Panc1 (cell line): ENCODE results near the gene PROKR2. TPM values are rescaled to one million over a fixed set of nuclear protein-coding genes. Genes with fewer than 3 reads are reported as not detected.

Source experiments
- ATAC-seq: fragments of 200-7000 bp; cut with Tn5 transposase; 2 replicates; pipeline ENCODE4 v1.9.1; 2020; ENCODE audit warnings: mild to moderate bottlenecking, moderate library complexity
- BruUV-seq: library from RNA; stranded (reverse); fragments of 400-500 nt; replicated peaks from 2 replicates; lab custom pipeline; 2021; lab: Mats Ljungman, UMichigan
- CTCF ChIA-PET: fragments of 300-600 bp; sonication (Branson Sonifier 250); formaldehyde crosslinking; loops from one replicate; lab custom pipeline; 2022; ENCODE audit warnings: antibody characterized with exemption; lab: Charles Lee
- POLR2A ChIA-PET: fragments of 300-600 bp; sonication (Branson Sonifier 250); formaldehyde crosslinking; loops from one replicate; lab custom pipeline; 2022; ENCODE audit warnings: antibody characterized with exemption; lab: Charles Lee
- DNase-seq: peaks from one replicate; pipeline ENCODE4 v3.0.0-alpha.2; 2010; ENCODE audit warnings: low read depth, low spot score
- H3K27ac ChIP-seq: 2 replicates; pipeline ENCODE4 v1.5.1; 2011; ENCODE audit warnings: mild to moderate bottlenecking, low read length, inconsistent platforms
- H3K27me3 ChIP-seq: fragments of 200-500 bp; sonication (Bioruptor generic); 2 replicates; pipeline ENCODE4 v1.6.0; 2014; ENCODE audit warnings: low read length, inconsistent platforms; ENCODE audit not compliant: control insufficient read depth, insufficient read depth
- H3K36me3 ChIP-seq: fragments of 200-500 bp; sonication (Bioruptor generic); 2 replicates; pipeline ENCODE4 v1.5.1; 2014; ENCODE audit warnings: inconsistent platforms, mild to moderate bottlenecking, low read length, moderate library complexity; ENCODE audit not compliant: control insufficient read depth, insufficient read depth
- H3K4me1 ChIP-seq: 2 replicates; pipeline ENCODE4 v1.5.1; 2011; ENCODE audit warnings: inconsistent platforms, mild to moderate bottlenecking, low read length, moderate library complexity; ENCODE audit not compliant: control insufficient read depth, insufficient read depth
- H3K4me3 ChIP-seq, 2 experiments: 2 replicates each; pipeline ENCODE4 v1.5.1; 2011 to 2012; ENCODE audit warnings: low read depth in 2 of 2, low read length in 2 of 2, mild to moderate bottlenecking in 2 of 2, inconsistent platforms in 1 of 2, moderate library complexity in 1 of 2
- H3K9me3 ChIP-seq: fragments of 200-500 bp; sonication (Bioruptor generic); 2 replicates; pipeline ENCODE4 v1.5.1; 2014; ENCODE audit warnings: low read depth, mild to moderate bottlenecking, inconsistent platforms, low read length, moderate library complexity; ENCODE audit not compliant: control insufficient read depth, insufficient read depth
- POLR2AphosphoS5 ChIP-seq: IDR thresholded peaks from 2 replicates; pipeline ENCODE4 v1.6.1; 2012; ENCODE audit warnings: mild to moderate bottlenecking, low read depth, low read length, moderate library complexity
- SIN3A ChIP-seq: IDR thresholded peaks from 2 replicates; pipeline ENCODE4 v1.6.1; 2012; ENCODE audit warnings: low read depth, mild to moderate bottlenecking, low read length, moderate library complexity, borderline replicate concordance; ENCODE audit not compliant: insufficient read depth
- TCF7L2 ChIP-seq: IDR thresholded peaks from 2 replicates; pipeline ENCODE4 v1.6.1; 2011; ENCODE audit warnings: mild to moderate bottlenecking, low read depth, low read length, inconsistent platforms
- in situ Hi-C: cut with HindIII; loops from 2 replicates; pipeline ENCODE4 v1.10.0; 2016; ENCODE audit warnings: low sequenced_read_pairs, low pct_unique_long_range_greater_than_20kb
- intact Hi-C: fragments of 100-400 bp; cut with micrococcal nuclease; formaldehyde crosslinking; loops from one replicate; pipeline ENCODE4 v1.10.0; 2022; ENCODE audit not compliant: unreplicated experiment
- total RNA-seq: library from RNA; stranded (reverse); gene quantifications from one replicate; pipeline ENCODE4 v1.2.1, GENCODE V29; 2021; ENCODE audit not compliant: unreplicated experiment
- TF ChIP-seq, protein P1 (sequence below): fragments of 450-650 bp; IDR thresholded peaks from 2 replicates; pipeline ENCODE4 v1.5.1; 2017; ENCODE audit warnings: mild to moderate bottlenecking
- TF ChIP-seq, protein P2 (sequence below), 2 experiments: IDR thresholded peaks; 2 replicates each; pipeline ENCODE4 v1.6.1; 2011 to 2012; ENCODE audit warnings: low read depth in 2 of 2, control low read depth in 1 of 2, low read length in 1 of 2, mild to moderate bottlenecking in 1 of 2, moderate library complexity in 1 of 2; ENCODE audit not compliant: insufficient read depth in 1 of 2

PROKR2 gene
- total RNA-seq, 1 experiment from 2014 or later: not detected

DNA sequence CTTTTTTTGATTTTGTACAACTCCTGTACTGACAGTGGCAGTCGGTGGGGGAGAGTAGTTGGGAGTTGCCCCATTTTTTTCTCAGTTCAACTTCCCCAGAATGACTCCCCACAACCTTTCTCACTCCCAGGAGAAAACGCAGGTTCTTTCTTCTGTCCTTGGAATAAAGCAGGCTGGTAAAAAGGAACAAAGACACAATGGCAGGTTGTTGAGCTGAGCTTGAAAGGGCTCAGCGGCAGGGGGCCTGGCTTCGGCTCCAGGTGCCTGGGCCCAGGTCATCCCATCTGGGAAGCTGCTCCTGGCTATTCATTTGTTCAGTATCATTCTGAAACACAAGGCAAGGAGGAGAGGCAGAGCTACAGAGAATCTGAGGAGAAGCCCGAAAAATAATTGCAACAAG, 46.2 kb downstream of the PROKR2 start:
- POLR2A ChIA-PET: no interaction called here
- no peak overlapping the region for H3K4me3 ChIP-seq
- intact Hi-C loops: no loop called here
- BruUV-seq: no TSS peak
- peaks cover 24% of the 10 kb centered on the region for H3K27me3 ChIP-seq
- no peak overlapping the region for H3K27ac ChIP-seq
- ATAC-seq: no peak
- no peak for DNase-seq
- in situ Hi-C loops: no loop called here
- no peaks in the 10 kb centered on the region for H3K9me3 ChIP-seq
- CTCF ChIA-PET: no interaction called here
- TF ChIP-seq POLR2AphosphoS5: no peak
- no peak for TF ChIP-seq TCF7L2
- TF ChIP-seq, protein P1, sequence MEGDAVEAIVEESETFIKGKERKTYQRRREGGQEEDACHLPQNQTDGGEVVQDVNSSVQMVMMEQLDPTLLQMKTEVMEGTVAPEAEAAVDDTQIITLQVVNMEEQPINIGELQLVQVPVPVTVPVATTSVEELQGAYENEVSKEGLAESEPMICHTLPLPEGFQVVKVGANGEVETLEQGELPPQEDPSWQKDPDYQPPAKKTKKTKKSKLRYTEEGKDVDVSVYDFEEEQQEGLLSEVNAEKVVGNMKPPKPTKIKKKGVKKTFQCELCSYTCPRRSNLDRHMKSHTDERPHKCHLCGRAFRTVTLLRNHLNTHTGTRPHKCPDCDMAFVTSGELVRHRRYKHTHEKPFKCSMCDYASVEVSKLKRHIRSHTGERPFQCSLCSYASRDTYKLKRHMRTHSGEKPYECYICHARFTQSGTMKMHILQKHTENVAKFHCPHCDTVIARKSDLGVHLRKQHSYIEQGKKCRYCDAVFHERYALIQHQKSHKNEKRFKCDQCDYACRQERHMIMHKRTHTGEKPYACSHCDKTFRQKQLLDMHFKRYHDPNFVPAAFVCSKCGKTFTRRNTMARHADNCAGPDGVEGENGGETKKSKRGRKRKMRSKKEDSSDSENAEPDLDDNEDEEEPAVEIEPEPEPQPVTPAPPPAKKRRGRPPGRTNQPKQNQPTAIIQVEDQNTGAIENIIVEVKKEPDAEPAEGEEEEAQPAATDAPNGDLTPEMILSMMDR: no peak
- no peak for TF ChIP-seq SIN3A
- TF ChIP-seq, protein P2, sequence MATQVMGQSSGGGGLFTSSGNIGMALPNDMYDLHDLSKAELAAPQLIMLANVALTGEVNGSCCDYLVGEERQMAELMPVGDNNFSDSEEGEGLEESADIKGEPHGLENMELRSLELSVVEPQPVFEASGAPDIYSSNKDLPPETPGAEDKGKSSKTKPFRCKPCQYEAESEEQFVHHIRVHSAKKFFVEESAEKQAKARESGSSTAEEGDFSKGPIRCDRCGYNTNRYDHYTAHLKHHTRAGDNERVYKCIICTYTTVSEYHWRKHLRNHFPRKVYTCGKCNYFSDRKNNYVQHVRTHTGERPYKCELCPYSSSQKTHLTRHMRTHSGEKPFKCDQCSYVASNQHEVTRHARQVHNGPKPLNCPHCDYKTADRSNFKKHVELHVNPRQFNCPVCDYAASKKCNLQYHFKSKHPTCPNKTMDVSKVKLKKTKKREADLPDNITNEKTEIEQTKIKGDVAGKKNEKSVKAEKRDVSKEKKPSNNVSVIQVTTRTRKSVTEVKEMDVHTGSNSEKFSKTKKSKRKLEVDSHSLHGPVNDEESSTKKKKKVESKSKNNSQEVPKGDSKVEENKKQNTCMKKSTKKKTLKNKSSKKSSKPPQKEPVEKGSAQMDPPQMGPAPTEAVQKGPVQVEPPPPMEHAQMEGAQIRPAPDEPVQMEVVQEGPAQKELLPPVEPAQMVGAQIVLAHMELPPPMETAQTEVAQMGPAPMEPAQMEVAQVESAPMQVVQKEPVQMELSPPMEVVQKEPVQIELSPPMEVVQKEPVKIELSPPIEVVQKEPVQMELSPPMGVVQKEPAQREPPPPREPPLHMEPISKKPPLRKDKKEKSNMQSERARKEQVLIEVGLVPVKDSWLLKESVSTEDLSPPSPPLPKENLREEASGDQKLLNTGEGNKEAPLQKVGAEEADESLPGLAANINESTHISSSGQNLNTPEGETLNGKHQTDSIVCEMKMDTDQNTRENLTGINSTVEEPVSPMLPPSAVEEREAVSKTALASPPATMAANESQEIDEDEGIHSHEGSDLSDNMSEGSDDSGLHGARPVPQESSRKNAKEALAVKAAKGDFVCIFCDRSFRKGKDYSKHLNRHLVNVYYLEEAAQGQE (IDR thresholded peaks at IDR 0.05; ENCODE audit: insufficient read depth in 1 of 2, low read depth in 2 of 2, low read length in 1 of 2): no peak
- no peaks in the 10 kb centered on the region for H3K4me1 ChIP-seq
- H3K36me3 ChIP-seq: no peaks in the 10 kb centered on the region

DNA sequence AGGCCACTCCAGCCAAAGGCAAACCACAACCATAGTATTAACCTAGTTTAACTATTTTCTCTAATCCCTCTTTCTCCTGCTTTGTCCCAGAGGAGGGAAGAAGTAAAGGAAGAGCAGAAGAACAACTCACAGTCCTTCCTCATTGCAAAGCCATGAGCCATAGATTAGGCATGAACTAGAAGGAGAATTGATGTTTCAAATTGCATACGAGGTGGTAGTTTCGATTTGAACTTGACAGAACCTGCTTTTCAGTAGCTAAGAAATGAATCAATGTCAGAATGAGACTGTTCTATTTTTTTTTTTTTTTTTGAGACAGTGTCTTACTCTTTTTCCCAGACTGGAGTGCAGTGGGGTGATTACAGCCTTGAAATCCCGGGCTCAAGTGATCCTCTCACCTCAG, 48.3 kb downstream of the PROKR2 start:
- Histone ChIP-seq H3K9me3 (no peaks in the 10 kb centered on the region), H3K27me3 (peaks cover 27% of the 10 kb centered on the region), H3K36me3 (no peaks in the 10 kb centered on the region), H3K4me3 (no peak overlapping the region), H3K27ac (no peak overlapping the region), H3K4me1 (no peaks in the 10 kb centered on the region)
- POLR2A ChIA-PET: no interaction called here
- in situ Hi-C loops: no loop called here
- no TSS peak for BruUV-seq
- no peak for ATAC-seq
- CTCF ChIA-PET: no interaction called here
- intact Hi-C loops: no loop called here
- no peak for DNase-seq
- TF ChIP-seq, protein P1: no peak
- TF ChIP-seq POLR2AphosphoS5 (no peak), SIN3A (no peak), TCF7L2 (no peak)
- TF ChIP-seq, protein P2 (IDR thresholded peaks at IDR 0.05; ENCODE audit: insufficient read depth in 1 of 2, low read depth in 2 of 2, low read length in 1 of 2): no peak
